GM23338 (cell line): ENCODE measurements around the gene TRIP10. TPM values are rescaled to one million over a fixed set of nuclear protein-coding genes. Genes with fewer than 3 reads are reported as not detected.

Source experiments
- ATAC-seq: fragments of 200-7000 bp; cut with Tn5 transposase; 3 replicates; pipeline ENCODE4 v1.9.1; 2020
- DNase-seq: peaks from one replicate; pipeline ENCODE4 v3.0.0-alpha.2; 2015; ENCODE audit warnings: low spot score
- H2AFZ ChIP-seq: fragments of 200-600 bp; sonication (generic); 2 replicates; pipeline ENCODE4 v1.8.0; 2016; ENCODE audit warnings: antibody characterized with exemption, mild to moderate bottlenecking, moderate library complexity
- H3F3A ChIP-seq: fragments of 200-600 bp; sonication (generic); replicated peaks from 2 replicates; pipeline ENCODE4 v1.8.0; 2017; ENCODE audit warnings: antibody characterized with exemption, mixed run types, low read depth
- H3K27ac ChIP-seq: fragments of 200-600 bp; sonication (generic); 2 replicates; pipeline ENCODE4 v1.6.1; 2016; ENCODE audit warnings: low read depth
- H3K27me3 ChIP-seq: fragments of 200-600 bp; sonication (generic); 2 replicates; pipeline ENCODE4 v1.8.0; 2016; ENCODE audit warnings: mild to moderate bottlenecking, mixed run types, moderate library complexity; ENCODE audit not compliant: insufficient read depth
- H3K36me3 ChIP-seq: fragments of 200-600 bp; sonication (generic); 2 replicates; pipeline ENCODE4 v1.8.0; 2016; ENCODE audit warnings: mild to moderate bottlenecking; ENCODE audit not compliant: insufficient read depth
- H3K4me1 ChIP-seq: fragments of 200-600 bp; sonication (generic); 2 replicates; pipeline ENCODE4 v1.8.0; 2016; ENCODE audit warnings: mild to moderate bottlenecking, moderate library complexity; ENCODE audit not compliant: insufficient read depth
- H3K4me2 ChIP-seq: fragments of 200-600 bp; sonication (generic); 2 replicates; pipeline ENCODE4 v1.7.1; 2017; ENCODE audit warnings: mixed run types
- H3K4me3 ChIP-seq: fragments of 200-600 bp; sonication (generic); 2 replicates; pipeline ENCODE4 v1.6.1; 2016; ENCODE audit warnings: mixed run types
- H3K79me2 ChIP-seq: fragments of 200-600 bp; sonication (generic); replicated peaks from 2 replicates; pipeline ENCODE4 v1.8.0; 2017; ENCODE audit warnings: mild to moderate bottlenecking; ENCODE audit not compliant: insufficient read depth
- H3K9me2 ChIP-seq: fragments of 200-600 bp; sonication (generic); 2 replicates; pipeline ENCODE4 v1.8.0; 2017; ENCODE audit not compliant: insufficient read depth
- H4K20me1 ChIP-seq: fragments of 200-600 bp; sonication (generic); replicated peaks from 2 replicates; pipeline ENCODE4 v1.8.0; 2017; ENCODE audit warnings: mild to moderate bottlenecking; ENCODE audit not compliant: insufficient read depth
- H3K27ac Mint-ChIP-seq: 2 replicates; pipeline ENCODE4 v1.8.0; 2020; ENCODE audit warnings: inconsistent platforms, mild to moderate bottlenecking, moderate library complexity, mixed read lengths
- H3K27me3 Mint-ChIP-seq: 3 replicates; pipeline ENCODE4 v1.8.0; 2022; ENCODE audit warnings: low read depth, mild to moderate bottlenecking, moderate library complexity, mixed read lengths, inconsistent platforms; ENCODE audit not compliant: insufficient read depth, poor library complexity
- H3K36me3 Mint-ChIP-seq: 3 replicates; pipeline ENCODE4 v1.8.0; 2021; ENCODE audit warnings: low read depth, mild to moderate bottlenecking, inconsistent platforms, moderate library complexity, mixed read lengths
- H3K4me1 Mint-ChIP-seq: 3 replicates; pipeline ENCODE4 v1.8.0; 2020; ENCODE audit warnings: mild to moderate bottlenecking, inconsistent platforms, mixed read lengths
- H3K4me3 Mint-ChIP-seq: 3 replicates; pipeline ENCODE4 v1.8.0; 2021; ENCODE audit warnings: moderate library complexity, mild to moderate bottlenecking, inconsistent platforms, mixed read lengths
- H3K9me3 Mint-ChIP-seq: 3 replicates; pipeline ENCODE4 v1.8.0; 2020; ENCODE audit warnings: moderate library complexity, mild to moderate bottlenecking, inconsistent platforms, mixed read lengths
- CREB1 ChIP-seq: fragments of 250-450 bp; sonication (Bioruptor Pico); IDR thresholded peaks from 2 replicates; pipeline ENCODE4 v1.5.0; 2020; ENCODE audit warnings: low read depth, mild to moderate bottlenecking, moderate library complexity
- EZH2 ChIP-seq: fragments of 200-600 bp; sonication (generic); IDR thresholded peaks from one replicate; pipeline ENCODE4 v1.8.0; 2017; ENCODE audit warnings: antibody characterized with exemption, mild to moderate bottlenecking, low read depth; ENCODE audit not compliant: unreplicated experiment
- NANOG ChIP-seq: IDR thresholded peaks from 2 replicates; pipeline ENCODE4 v1.6.1; 2016; ENCODE audit warnings: antibody characterized with exemption, borderline replicate concordance
- POLR2AphosphoS5 ChIP-seq: IDR thresholded peaks from 2 replicates; pipeline ENCODE4 v1.6.1; 2016; ENCODE audit warnings: antibody characterized with exemption, low read depth
- ZNF114 ChIP-seq: fragments of 250-450 bp; sonication (Bioruptor Pico); IDR thresholded peaks from 2 replicates; pipeline ENCODE4 v1.5.0; 2020; ENCODE audit warnings: mild to moderate bottlenecking, moderate library complexity
- polyA plus RNA-seq: library from polyadenylated mRNA; unstranded; fragments of >200 nt; fragmentation: Nextera tagmentation; extraction: Ambion mirVana; gene quantifications from 2 replicates; pipeline ENCODE4 v1.2.1, GENCODE V29; 2016
- total RNA-seq: library from RNA; depleted of rRNA; stranded (reverse); fragments of >200 nt; shearing (Covaris generic); gene quantifications from 2 replicates; pipeline ENCODE4 v1.2.3, GENCODE V29; 2014
- TF ChIP-seq, protein P1 (sequence below): fragments of 250-450 bp; sonication (Bioruptor Pico); IDR thresholded peaks from 2 replicates; pipeline ENCODE4 v1.5.0; 2020; ENCODE audit warnings: mild to moderate bottlenecking, moderate library complexity
- TF ChIP-seq, protein P2 (sequence below): IDR thresholded peaks from 2 replicates; pipeline ENCODE4 v1.6.1; 2016; ENCODE audit warnings: antibody characterized with exemption

The TRIP10 gene
- total and polyA plus RNA-seq, 2 experiments from 2014 or later, result 56.8 to 68.5 TPM

DNA sequence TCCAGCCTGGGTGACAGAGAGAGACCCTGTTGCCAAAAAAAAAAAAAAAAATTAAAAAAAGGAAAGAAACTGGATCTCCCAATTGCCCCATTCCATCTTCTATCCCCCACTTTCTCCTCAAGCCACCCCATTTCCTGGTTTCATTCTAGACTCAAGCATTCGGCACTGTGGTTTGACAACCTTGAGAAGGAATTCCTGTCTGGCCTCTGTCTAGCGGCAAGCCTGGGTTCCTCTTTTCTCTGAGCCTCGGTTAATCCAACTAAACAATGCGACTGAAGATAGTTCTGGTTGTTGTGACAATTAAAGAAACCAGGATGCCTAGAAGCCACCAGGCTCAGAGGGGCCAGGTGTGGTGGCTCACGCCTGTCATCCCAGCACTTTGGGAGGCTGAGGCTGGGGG is 15.7 kb upstream of the TRIP10 start (continued):
- TF ChIP-seq, protein P1, sequence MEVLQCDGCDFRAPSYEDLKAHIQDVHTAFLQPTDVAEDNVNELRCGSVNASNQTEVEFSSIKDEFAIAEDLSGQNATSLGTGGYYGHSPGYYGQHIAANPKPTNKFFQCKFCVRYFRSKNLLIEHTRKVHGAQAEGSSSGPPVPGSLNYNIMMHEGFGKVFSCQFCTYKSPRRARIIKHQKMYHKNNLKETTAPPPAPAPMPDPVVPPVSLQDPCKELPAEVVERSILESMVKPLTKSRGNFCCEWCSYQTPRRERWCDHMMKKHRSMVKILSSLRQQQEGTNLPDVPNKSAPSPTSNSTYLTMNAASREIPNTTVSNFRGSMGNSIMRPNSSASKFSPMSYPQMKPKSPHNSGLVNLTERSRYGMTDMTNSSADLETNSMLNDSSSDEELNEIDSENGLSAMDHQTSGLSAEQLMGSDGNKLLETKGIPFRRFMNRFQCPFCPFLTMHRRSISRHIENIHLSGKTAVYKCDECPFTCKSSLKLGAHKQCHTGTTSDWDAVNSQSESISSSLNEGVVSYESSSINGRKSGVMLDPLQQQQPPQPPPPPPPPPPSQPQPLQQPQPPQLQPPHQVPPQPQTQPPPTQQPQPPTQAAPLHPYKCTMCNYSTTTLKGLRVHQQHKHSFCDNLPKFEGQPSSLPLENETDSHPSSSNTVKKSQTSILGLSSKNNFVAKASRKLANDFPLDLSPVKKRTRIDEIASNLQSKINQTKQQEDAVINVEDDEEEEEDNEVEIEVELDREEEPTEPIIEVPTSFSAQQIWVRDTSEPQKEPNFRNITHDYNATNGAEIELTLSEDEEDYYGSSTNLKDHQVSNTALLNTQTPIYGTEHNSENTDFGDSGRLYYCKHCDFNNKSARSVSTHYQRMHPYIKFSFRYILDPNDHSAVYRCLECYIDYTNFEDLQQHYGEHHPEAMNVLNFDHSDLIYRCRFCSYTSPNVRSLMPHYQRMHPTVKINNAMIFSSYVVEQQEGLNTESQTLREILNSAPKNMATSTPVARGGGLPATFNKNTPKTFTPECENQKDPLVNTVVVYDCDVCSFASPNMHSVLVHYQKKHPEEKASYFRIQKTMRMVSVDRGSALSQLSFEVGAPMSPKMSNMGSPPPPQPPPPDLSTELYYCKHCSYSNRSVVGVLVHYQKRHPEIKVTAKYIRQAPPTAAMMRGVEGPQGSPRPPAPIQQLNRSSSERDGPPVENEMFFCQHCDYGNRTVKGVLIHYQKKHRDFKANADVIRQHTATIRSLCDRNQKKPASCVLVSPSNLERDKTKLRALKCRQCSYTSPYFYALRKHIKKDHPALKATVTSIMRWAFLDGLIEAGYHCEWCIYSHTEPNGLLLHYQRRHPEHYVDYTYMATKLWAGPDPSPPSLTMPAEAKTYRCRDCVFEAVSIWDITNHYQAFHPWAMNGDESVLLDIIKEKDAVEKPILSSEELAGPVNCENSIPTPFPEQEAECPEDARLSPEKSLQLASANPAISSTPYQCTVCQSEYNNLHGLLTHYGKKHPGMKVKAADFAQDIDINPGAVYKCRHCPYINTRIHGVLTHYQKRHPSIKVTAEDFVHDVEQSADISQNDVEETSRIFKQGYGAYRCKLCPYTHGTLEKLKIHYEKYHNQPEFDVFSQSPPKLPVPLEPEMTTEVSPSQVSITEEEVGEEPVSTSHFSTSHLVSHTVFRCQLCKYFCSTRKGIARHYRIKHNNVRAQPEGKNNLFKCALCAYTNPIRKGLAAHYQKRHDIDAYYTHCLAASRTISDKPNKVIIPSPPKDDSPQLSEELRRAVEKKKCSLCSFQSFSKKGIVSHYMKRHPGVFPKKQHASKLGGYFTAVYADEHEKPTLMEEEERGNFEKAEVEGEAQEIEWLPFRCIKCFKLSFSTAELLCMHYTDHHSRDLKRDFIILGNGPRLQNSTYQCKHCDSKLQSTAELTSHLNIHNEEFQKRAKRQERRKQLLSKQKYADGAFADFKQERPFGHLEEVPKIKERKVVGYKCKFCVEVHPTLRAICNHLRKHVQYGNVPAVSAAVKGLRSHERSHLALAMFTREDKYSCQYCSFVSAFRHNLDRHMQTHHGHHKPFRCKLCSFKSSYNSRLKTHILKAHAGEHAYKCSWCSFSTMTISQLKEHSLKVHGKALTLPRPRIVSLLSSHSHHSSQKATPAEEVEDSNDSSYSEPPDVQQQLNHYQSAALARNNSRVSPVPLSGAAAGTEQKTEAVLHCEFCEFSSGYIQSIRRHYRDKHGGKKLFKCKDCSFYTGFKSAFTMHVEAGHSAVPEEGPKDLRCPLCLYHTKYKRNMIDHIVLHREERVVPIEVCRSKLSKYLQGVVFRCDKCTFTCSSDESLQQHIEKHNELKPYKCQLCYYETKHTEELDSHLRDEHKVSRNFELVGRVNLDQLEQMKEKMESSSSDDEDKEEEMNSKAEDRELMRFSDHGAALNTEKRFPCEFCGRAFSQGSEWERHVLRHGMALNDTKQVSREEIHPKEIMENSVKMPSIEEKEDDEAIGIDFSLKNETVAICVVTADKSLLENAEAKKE (CRISPR knock-in tag), result no peak
- no peak for TF ChIP-seq EZH2

DNA sequence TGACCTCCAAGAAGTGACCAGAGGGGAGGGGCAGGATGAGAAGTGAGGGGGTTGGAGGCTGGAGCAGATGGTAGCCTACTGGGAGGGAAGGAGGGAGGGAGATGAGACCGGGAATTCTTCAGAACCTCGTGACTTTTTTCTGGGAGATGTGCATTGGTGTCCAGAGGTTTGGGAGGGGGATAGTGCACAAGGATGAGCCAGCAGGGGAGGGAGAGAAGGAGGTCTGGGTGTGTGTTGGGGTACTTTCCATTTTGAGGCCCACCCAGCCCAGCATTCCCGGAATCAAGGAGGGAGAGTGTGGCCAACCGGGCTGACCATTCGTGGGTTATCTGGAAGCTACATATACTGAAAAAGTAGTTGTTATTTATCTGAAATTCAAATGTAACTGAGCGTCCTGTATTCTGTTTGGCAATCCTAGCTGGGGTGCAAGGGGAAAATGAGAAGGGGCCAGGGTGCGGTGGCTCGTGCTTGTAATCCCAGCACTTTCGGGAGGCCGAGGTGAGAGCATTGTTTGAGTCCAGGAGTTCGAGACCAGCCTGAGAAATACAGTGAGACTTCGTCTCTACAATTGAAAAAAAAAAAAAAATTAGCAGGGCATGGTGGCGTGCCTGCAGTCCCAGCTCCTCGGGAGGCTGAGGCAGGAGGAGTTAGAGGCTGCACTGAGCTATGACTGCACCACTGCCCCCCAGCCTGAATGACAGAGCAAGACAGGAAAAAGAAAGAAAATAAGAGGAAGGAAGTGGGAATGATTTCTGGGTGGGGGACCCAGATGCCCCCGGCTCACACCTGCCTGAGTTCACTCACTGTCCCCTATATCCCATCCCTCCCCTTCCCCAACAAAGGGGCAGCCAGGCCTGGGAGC is 14.6 kb upstream of the TRIP10 start:
- Mint-ChIP-seq H3K27me3 (peaks cover 10% of the 10 kb centered on the region), H3K27ac (no peak overlapping the region; the same call in 1 of the 2 replicates), H3K9me3 (peaks cover 7% of the 10 kb centered on the region), H3K36me3 (peaks cover under 1% of the 10 kb centered on the region; the same call in 2 of the 3 replicates), H3K4me1 (peaks cover 6% of the 10 kb centered on the region), H3K4me3 (no peak overlapping the region)
- DNase-seq (no peak), ATAC-seq (no peak)
- Histone ChIP-seq H3K27ac (no peak overlapping the region), H4K20me1 (no peaks in the 10 kb centered on the region), H3K36me3 (no peaks in the 10 kb centered on the region), H3F3A (no peaks in the 10 kb centered on the region), H3K27me3 (no peaks in the 10 kb centered on the region), H3K9me2 (no peaks in the 10 kb centered on the region), H3K4me1 (peaks cover 15% of the 10 kb centered on the region), H3K4me3 (no peak overlapping the region), H2AFZ (no peak overlapping the region), H3K4me2 (no peak overlapping the region), H3K79me2 (no peaks in the 10 kb centered on the region)
- TF ChIP-seq ZNF114 (CRISPR knock-in tag) (no peak), POLR2AphosphoS5 (no peak), NANOG (no peak), CREB1 (no peak)
- TF ChIP-seq, protein P1 (CRISPR knock-in tag), result no peak
- TF ChIP-seq, protein P2, sequence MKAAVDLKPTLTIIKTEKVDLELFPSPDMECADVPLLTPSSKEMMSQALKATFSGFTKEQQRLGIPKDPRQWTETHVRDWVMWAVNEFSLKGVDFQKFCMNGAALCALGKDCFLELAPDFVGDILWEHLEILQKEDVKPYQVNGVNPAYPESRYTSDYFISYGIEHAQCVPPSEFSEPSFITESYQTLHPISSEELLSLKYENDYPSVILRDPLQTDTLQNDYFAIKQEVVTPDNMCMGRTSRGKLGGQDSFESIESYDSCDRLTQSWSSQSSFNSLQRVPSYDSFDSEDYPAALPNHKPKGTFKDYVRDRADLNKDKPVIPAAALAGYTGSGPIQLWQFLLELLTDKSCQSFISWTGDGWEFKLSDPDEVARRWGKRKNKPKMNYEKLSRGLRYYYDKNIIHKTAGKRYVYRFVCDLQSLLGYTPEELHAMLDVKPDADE, result no peak
